Measurements from ENCODE around the gene BLOC1S3. TPM values are rescaled to one million over a fixed set of nuclear protein-coding genes. Genes with fewer than 3 reads are reported as not detected.

The BLOC1S3 gene
- total RNA-seq, 2 experiments from 2014 or later: 8.1 to 13.8 TPM

DNA sequence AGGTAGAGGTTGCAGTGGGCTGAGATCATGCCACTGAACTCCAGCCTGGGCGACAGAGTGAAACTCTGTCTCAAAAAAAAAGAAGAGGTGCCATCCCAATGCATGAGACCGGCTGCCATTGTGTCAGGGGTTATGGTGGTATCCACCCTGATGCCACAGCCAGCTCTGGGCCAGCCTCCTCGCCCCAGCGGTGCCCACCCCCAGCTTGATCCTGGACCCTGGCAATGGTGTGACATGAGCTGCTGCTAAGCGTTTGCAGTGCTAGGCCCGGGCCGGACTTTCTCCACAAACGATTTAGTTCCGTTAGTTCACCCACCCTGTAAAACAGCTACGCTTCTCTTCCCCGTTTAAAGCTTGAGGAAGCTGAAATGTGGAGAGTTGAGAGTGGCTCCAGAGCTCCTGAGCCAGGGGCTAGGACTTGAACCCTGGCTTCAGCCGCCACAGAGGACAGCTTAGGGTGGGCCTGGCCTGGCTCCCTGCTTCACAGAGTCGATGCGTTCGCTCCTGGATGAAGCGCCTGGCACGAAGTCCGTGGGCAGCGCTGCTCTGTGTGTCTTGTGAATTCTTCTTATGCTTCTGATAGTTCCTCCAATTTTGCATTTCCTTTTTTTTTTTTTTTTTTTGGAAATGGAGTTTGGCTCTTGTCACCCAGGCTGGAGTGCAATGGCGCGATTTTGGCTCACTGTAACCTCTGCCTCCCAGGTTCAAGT, 43.3 kb upstream of the BLOC1S3 start:
- ChIA-PET POLR2A (interaction anchor here (0.6 to 1.8 kb wide), 2 partner anchors 44 to 290 kb away, joined by 3 to 5 read pairs; no protein-coding TSS in a partner anchor), CTCF (ENCODE audit: unreplicated experiment) (interaction anchor here (0.6 kb wide), 2 partner anchors 44 to 245 kb away, joined by 3 to 5 read pairs; no protein-coding TSS in a partner anchor)
- Histone ChIP-seq H4K20me1 (ENCODE audit: insufficient read depth, low read length) (no peaks in the 10 kb centered on the region), H3K9me2 (ENCODE audit: insufficient read depth, low read length) (no peaks in the 10 kb centered on the region), H3K9me3 (ENCODE audit: low read length) (no peaks in the 10 kb centered on the region), H3K79me2 (ENCODE audit: insufficient read depth, low read depth, low read length) (peaks cover 51% of the 10 kb centered on the region), H3K36me3 (ENCODE audit: insufficient read depth, low read length) (peaks cover 16% of the 10 kb centered on the region; the same call in 1 of the 2 replicates), H3K4me1 (ENCODE audit: insufficient read depth, low read length, poor library complexity, severe bottlenecking) (peaks cover 89% of the 10 kb centered on the region), H3K27ac (ENCODE audit: low read depth, low read length, poor library complexity, severe bottlenecking) (peak overlapping the region; percentile 98), H3K4me2 (ENCODE audit: low read length) (peak overlapping the region; percentile 79), H2AFZ (ENCODE audit: low read length) (no peak overlapping the region), H3K4me3 (ENCODE audit: low read depth, low read length, poor library complexity, severe bottlenecking) (peak overlapping the region; percentile 40)
- DNase-seq (ENCODE audit: low spot score): no peak
- TF ChIP-seq, protein P1, sequence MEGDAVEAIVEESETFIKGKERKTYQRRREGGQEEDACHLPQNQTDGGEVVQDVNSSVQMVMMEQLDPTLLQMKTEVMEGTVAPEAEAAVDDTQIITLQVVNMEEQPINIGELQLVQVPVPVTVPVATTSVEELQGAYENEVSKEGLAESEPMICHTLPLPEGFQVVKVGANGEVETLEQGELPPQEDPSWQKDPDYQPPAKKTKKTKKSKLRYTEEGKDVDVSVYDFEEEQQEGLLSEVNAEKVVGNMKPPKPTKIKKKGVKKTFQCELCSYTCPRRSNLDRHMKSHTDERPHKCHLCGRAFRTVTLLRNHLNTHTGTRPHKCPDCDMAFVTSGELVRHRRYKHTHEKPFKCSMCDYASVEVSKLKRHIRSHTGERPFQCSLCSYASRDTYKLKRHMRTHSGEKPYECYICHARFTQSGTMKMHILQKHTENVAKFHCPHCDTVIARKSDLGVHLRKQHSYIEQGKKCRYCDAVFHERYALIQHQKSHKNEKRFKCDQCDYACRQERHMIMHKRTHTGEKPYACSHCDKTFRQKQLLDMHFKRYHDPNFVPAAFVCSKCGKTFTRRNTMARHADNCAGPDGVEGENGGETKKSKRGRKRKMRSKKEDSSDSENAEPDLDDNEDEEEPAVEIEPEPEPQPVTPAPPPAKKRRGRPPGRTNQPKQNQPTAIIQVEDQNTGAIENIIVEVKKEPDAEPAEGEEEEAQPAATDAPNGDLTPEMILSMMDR (conservative IDR thresholded peaks at IDR 0.05; ENCODE audit: low read length): no peak
- no peak for TF ChIP-seq EZH2phosphoT487 (IDR thresholded peaks at IDR 0.05; ENCODE audit: borderline replicate concordance, low read depth, low read length)
- intact Hi-C loops (cut with micrococcal nuclease; ENCODE audit: unreplicated experiment): loop anchor here (5.0 kb wide), 1 partner anchor 138 kb away; no protein-coding TSS in a partner anchor
- BruUV-seq (replicated peaks): no TSS peak

DNA sequence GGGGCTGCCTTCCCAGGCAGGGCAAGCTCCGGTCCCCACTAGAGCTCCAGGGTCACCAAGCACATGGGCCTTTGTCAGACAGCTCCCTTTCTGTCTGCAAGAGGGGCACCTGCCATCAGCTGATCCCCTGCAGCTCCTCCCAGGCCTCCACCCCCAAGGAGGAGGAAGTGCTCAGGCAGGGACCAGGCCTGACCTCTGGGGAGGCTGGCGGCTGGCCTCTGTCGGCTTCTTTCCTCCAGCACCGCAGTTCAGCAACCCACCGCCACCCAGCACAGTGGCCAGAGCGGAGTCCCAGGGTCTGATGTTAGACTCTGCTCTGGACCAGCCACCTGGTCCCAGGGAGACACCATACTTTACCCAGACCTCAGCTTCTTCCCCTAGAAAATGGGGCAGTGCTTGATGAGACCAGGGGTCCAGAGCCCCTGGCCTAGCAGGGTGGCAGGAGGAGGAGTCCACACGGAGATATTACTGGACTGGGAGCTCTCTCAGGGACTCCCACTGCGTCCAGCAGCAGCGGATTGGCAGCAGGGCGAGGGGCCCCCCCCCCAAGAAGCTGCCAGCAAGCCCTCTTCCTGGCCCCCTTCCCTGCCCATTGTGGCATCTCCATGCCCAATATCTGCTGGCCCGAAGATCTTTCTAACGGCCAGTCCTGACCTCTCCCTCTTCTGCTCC, 41.9 kb upstream of the BLOC1S3 start:
- H3K36me3 ChIP-seq (ENCODE audit: insufficient read depth, low read length): peaks cover 25% of the 10 kb centered on the region; the same call in 1 of the 2 replicates
- TF ChIP-seq, protein P1 (conservative IDR thresholded peaks at IDR 0.05; ENCODE audit: low read length): no peak
- no peak for TF ChIP-seq EZH2phosphoT487 (IDR thresholded peaks at IDR 0.05; ENCODE audit: borderline replicate concordance, low read depth, low read length)
- peak overlapping the region; percentile 79 for H3K4me2 ChIP-seq (ENCODE audit: low read length)
- peak overlapping the region; percentile 98 for H3K27ac ChIP-seq (ENCODE audit: low read depth, low read length, poor library complexity, severe bottlenecking)
- no peaks in the 10 kb centered on the region for H4K20me1 ChIP-seq (ENCODE audit: insufficient read depth, low read length)
- peak overlapping the region; percentile 61 for H3K4me3 ChIP-seq (ENCODE audit: low read depth, low read length, poor library complexity, severe bottlenecking)
- peaks cover 76% of the 10 kb centered on the region for H3K4me1 ChIP-seq (ENCODE audit: insufficient read depth, low read length, poor library complexity, severe bottlenecking)
- H3K9me3 ChIP-seq (ENCODE audit: low read length): no peaks in the 10 kb centered on the region
- POLR2A ChIA-PET: interaction anchor here (0.7 to 2.1 kb wide), 7 partner anchors 9 to 384 kb away, joined by 3 to 15 read pairs (median 4); partner anchors contain the start of genes BLOC1S3, PPP1R37 and TRAPPC6A
- no peak overlapping the region for H2AFZ ChIP-seq (ENCODE audit: low read length)
- CTCF ChIA-PET (ENCODE audit: unreplicated experiment): interaction anchor here (1.5 kb wide), 1 partner anchor 10 kb away, joined by 8 read pairs; no protein-coding TSS in a partner anchor
- peak; percentile 76 for DNase-seq (ENCODE audit: low spot score)
- peaks cover 51% of the 10 kb centered on the region for H3K79me2 ChIP-seq (ENCODE audit: insufficient read depth, low read depth, low read length)
- no peaks in the 10 kb centered on the region for H3K9me2 ChIP-seq (ENCODE audit: insufficient read depth, low read length)
- intact Hi-C loops (cut with micrococcal nuclease; ENCODE audit: unreplicated experiment): loop anchor here (1.0 to 5.0 kb wide), 3 partner anchors 42 to 139 kb away; partner anchors contain the start of genes BLOC1S3 and TRAPPC6A
- BruUV-seq (replicated peaks): no TSS peak

Data from OCI-LY7 (cell line).